Measurements from ENCODE around the gene STXBP5.

GRCh38 chr6:147159536-147160374 lies 44.5 kb upstream of the STXBP5 start:
- TF ChIP-seq, protein P1, sequence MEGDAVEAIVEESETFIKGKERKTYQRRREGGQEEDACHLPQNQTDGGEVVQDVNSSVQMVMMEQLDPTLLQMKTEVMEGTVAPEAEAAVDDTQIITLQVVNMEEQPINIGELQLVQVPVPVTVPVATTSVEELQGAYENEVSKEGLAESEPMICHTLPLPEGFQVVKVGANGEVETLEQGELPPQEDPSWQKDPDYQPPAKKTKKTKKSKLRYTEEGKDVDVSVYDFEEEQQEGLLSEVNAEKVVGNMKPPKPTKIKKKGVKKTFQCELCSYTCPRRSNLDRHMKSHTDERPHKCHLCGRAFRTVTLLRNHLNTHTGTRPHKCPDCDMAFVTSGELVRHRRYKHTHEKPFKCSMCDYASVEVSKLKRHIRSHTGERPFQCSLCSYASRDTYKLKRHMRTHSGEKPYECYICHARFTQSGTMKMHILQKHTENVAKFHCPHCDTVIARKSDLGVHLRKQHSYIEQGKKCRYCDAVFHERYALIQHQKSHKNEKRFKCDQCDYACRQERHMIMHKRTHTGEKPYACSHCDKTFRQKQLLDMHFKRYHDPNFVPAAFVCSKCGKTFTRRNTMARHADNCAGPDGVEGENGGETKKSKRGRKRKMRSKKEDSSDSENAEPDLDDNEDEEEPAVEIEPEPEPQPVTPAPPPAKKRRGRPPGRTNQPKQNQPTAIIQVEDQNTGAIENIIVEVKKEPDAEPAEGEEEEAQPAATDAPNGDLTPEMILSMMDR (IDR thresholded peaks at IDR 0.05): no peak
- TF ChIP-seq POLR2A (IDR thresholded peaks at IDR 0.05): no peak
